IMR-90 (cell line): ENCODE data around the gene AGT. TPM values are rescaled to one million over a fixed set of nuclear protein-coding genes. Genes with fewer than 3 reads are reported as not detected.

Experiments used
- ATAC-seq: fragments of 200-7000 bp; cut with Tn5 transposase; 2 replicates; pipeline ENCODE4 v1.9.1; 2020; ENCODE audit warnings: low read depth, mild to moderate bottlenecking, moderate library complexity
- BruUV-seq: library from RNA; stranded (reverse); fragments of 400-500 nt; replicated peaks from 2 replicates; lab custom pipeline; 2021; lab: Mats Ljungman, UMichigan
- CTCF ChIA-PET: fragments of 300-600 bp; formaldehyde crosslinking; extraction: SDS; loops from one replicate; lab custom pipeline; 2021; ENCODE audit warnings: antibody characterized with exemption; lab: Yijun Ruan, JAX
- POLR2A ChIA-PET: fragments of 300-600 bp; sonication (Branson Sonifier 250); formaldehyde crosslinking; loops from one replicate; lab custom pipeline; 2022; ENCODE audit warnings: antibody characterized with exemption; ENCODE audit not compliant: unreplicated experiment; lab: Charles Lee
- DNase-seq: peaks from one replicate; pipeline ENCODE4 v3.0.0; 2013
- H2AFZ ChIP-seq: replicated peaks from 2 replicates; pipeline ENCODE3; 2013; ENCODE audit warnings: low read length, mild to moderate bottlenecking; ENCODE audit not compliant: poor library complexity
- H2AK5ac ChIP-seq: 2 replicates; pipeline ENCODE4 v1.6.1; 2013; ENCODE audit warnings: low read depth, low read length, inconsistent platforms
- H2AK9ac ChIP-seq: replicated peaks from 2 replicates; pipeline ENCODE3; 2013; ENCODE audit warnings: mild to moderate bottlenecking, low read depth, low read length, moderate library complexity; ENCODE audit not compliant: poor library complexity
- H2BK120ac ChIP-seq: 2 replicates; pipeline ENCODE4 v1.6.1; 2013; ENCODE audit warnings: low read depth, low read length, inconsistent platforms
- H2BK15ac ChIP-seq: 3 replicates; pipeline ENCODE4 v1.6.1; 2013; ENCODE audit warnings: low read depth, low read length, inconsistent platforms
- H2BK20ac ChIP-seq: 2 replicates; pipeline ENCODE4 v1.6.1; 2013; ENCODE audit warnings: low read depth, mild to moderate bottlenecking, inconsistent platforms, low read length, moderate library complexity
- H2BK5ac ChIP-seq: 2 replicates; pipeline ENCODE4 v1.6.1; 2013; ENCODE audit warnings: mild to moderate bottlenecking, low read depth, low read length, inconsistent platforms; ENCODE audit not compliant: poor library complexity, severe bottlenecking
- H3K14ac ChIP-seq: replicated peaks from 2 replicates; pipeline ENCODE4 v1.6.1; 2013; ENCODE audit warnings: low read depth, low read length, inconsistent platforms
- H3K18ac ChIP-seq: 2 replicates; pipeline ENCODE4 v1.6.1; 2013; ENCODE audit warnings: low read depth, low read length, control low read depth
- H3K23ac ChIP-seq: 2 replicates; pipeline ENCODE4 v1.6.1; 2013; ENCODE audit warnings: low read depth, low read length, inconsistent platforms
- H3K27ac ChIP-seq: 2 replicates; pipeline ENCODE4 v1.5.1; 2013; ENCODE audit warnings: mild to moderate bottlenecking, control low read depth, low read length; ENCODE audit not compliant: insufficient read depth
- H3K27me3 ChIP-seq: 2 replicates; pipeline ENCODE4 v1.6.1; 2013; ENCODE audit warnings: low read length; ENCODE audit not compliant: control insufficient read depth, insufficient read depth
- H3K36me3 ChIP-seq: 2 replicates; pipeline ENCODE4 v1.6.1; 2013; ENCODE audit warnings: low read length, mixed read lengths; ENCODE audit not compliant: control insufficient read depth, insufficient read depth
- H3K4ac ChIP-seq: 2 replicates; pipeline ENCODE4 v1.6.1; 2013; ENCODE audit warnings: low read depth, low read length, inconsistent platforms
- H3K4me1 ChIP-seq: 2 replicates; pipeline ENCODE4 v1.6.1; 2013; ENCODE audit warnings: low read length, mixed read lengths; ENCODE audit not compliant: control insufficient read depth, insufficient read depth
- H3K4me2 ChIP-seq: 2 replicates; pipeline ENCODE4 v1.6.1; 2013; ENCODE audit warnings: low read depth, mild to moderate bottlenecking, control low read depth, low read length, moderate library complexity
- H3K4me3 ChIP-seq: 2 replicates; pipeline ENCODE4 v1.5.1; 2013; ENCODE audit warnings: low read depth, mild to moderate bottlenecking, control low read depth, low read length, moderate library complexity; ENCODE audit not compliant: insufficient read depth
- H3K56ac ChIP-seq: 2 replicates; pipeline ENCODE4 v1.6.1; 2013; ENCODE audit warnings: low read length, inconsistent platforms; ENCODE audit not compliant: insufficient read depth; ENCODE audit errors: extremely low read depth
- H3K79me1 ChIP-seq, 2 experiments: 2 replicates each; pipeline ENCODE4 v1.6.1; 2013; ENCODE audit warnings: low read length in 2 of 2, inconsistent platforms in 1 of 2, low read depth in 1 of 2
- H3K9ac ChIP-seq: 2 replicates; pipeline ENCODE4 v1.6.1; 2013; ENCODE audit warnings: low read depth, low read length, control low read depth
- H3K9me1 ChIP-seq: 2 replicates; pipeline ENCODE4 v1.6.1; 2013; ENCODE audit warnings: low read length, inconsistent platforms; ENCODE audit not compliant: insufficient read depth
- H3K9me3 ChIP-seq: 2 replicates; pipeline ENCODE4 v1.6.1; 2013; ENCODE audit warnings: low read length; ENCODE audit not compliant: control insufficient read depth, insufficient read depth
- H4K20me1 ChIP-seq: 2 replicates; pipeline ENCODE4 v1.6.1; 2013; ENCODE audit warnings: low read length, inconsistent platforms; ENCODE audit not compliant: insufficient read depth
- H4K5ac ChIP-seq: 2 replicates; pipeline ENCODE4 v1.6.1; 2013; ENCODE audit warnings: mild to moderate bottlenecking, low read depth, low read length, control low read depth
- H4K8ac ChIP-seq, 2 experiments: 2 replicates each; pipeline ENCODE4 v1.6.1; 2013; ENCODE audit warnings: low read depth in 2 of 2, low read length in 2 of 2, control low read depth in 1 of 2, inconsistent platforms in 1 of 2
- H4K91ac ChIP-seq: 2 replicates; pipeline ENCODE4 v1.6.1; 2013; ENCODE audit warnings: low read depth, low read length, inconsistent platforms; ENCODE audit not compliant: insufficient read depth
- BHLHE40 ChIP-seq: fragments of 150-350 bp; IDR thresholded peaks from 2 replicates; pipeline ENCODE4 v1.6.1; 2016; ENCODE audit warnings: mild to moderate bottlenecking, low read depth, low read length
- FOS ChIP-seq: fragments of 150-350 bp; IDR thresholded peaks from 2 replicates; pipeline ENCODE4 v1.6.1; 2016; ENCODE audit warnings: low read depth, low read length
- RAD21 ChIP-seq: IDR thresholded peaks from 2 replicates; pipeline ENCODE4 v1.6.1; 2012; ENCODE audit warnings: low read length, improper control_type of control experiment
- WGBS, 2 experiments: methylation state at CpG; one replicate each; pipeline versions ENCODE4 v1.1.5 to v1.1.7; 2013; ENCODE audit warnings: missing lambda C conversion rate in 2 of 2; ENCODE audit not compliant: insufficient read length in 1 of 2; ENCODE audit errors: extremely low coverage in 2 of 2; 5-methylcytosine and 5-hydroxymethylcytosine counted together
- dilution Hi-C: fragments of 300-500 bp; cut with HindIII; formaldehyde crosslinking; loops from one replicate; pipeline ENCODE4 v1.14.3; 2018; ENCODE audit warnings: low sequenced_read_pairs; ENCODE audit not compliant: unreplicated experiment
- in situ Hi-C: fragments of 300-500 bp; cut with MboI; formaldehyde crosslinking; loops from 3 replicates; pipeline ENCODE4 v1.14.3; 2019; ENCODE audit warnings: low sequenced_read_pairs, inconsistent platforms, mixed read lengths
- intact Hi-C: fragments of 100-400 bp; cut with micrococcal nuclease; formaldehyde crosslinking; loops from 2 replicates; pipeline ENCODE4 v1.10.0; 2022
- polyA plus RNA-seq, 3 experiments: library from polyadenylated mRNA; depleted of rRNA; stranded (reverse); fragments of >200 nt; gene quantifications; 2 replicates each; pipeline ENCODE4 v1.2.3, GENCODE V29; 2012; ENCODE audit warnings: low replicate concordance in 1 of 3
- total RNA-seq: library from RNA; depleted of rRNA; stranded (reverse); fragments of >200 nt; gene quantifications from 2 replicates; pipeline ENCODE4 v1.2.3, GENCODE V29; 2012

AGT gene
- total and polyA plus RNA-seq, 2 of the 4 experiments (the other 2 are of a cell fraction), result 0.18 to 0.34 TPM

GRCh38 chr1:230750576-230750975 is 36.7 kb upstream of the AGT start:
- H3K14ac ChIP-seq, result no peak overlapping the region
- H4K8ac ChIP-seq, result no peak overlapping the region
- no peak overlapping the region for H3K4me3 ChIP-seq
- H3K9me1 ChIP-seq, result peaks cover 3% of the 10 kb centered on the region; the same call in 1 of the 2 replicates
- H3K36me3 ChIP-seq, result no peaks in the 10 kb centered on the region
- DNase-seq, result no peak
- no peak overlapping the region for H3K56ac ChIP-seq
- intact Hi-C loops, result loop anchor here (5.0 kb wide), 1 partner anchor 38 kb away; the partner anchor contains the start of gene AGT
- H3K79me1 ChIP-seq, result no peaks in the 10 kb centered on the region
- no peak overlapping the region for H2BK5ac ChIP-seq
- in situ Hi-C loops, result no loop called here
- CTCF ChIA-PET, result interaction anchor here (0.6 kb wide), 1 partner anchor 516 kb away, joined by 3 read pairs; no protein-coding TSS in a partner anchor
- no peaks in the 10 kb centered on the region; the same call in 1 of the 2 replicates for H3K27me3 ChIP-seq
- no peak overlapping the region for H2BK120ac ChIP-seq
- POLR2A ChIA-PET, result no interaction called here
- no peak overlapping the region for H3K4ac ChIP-seq
- H3K9ac ChIP-seq, result no peak overlapping the region
- no peak overlapping the region for H3K27ac ChIP-seq
- H4K20me1 ChIP-seq, result no peaks in the 10 kb centered on the region
- no peak overlapping the region for H4K91ac ChIP-seq
- no peak overlapping the region for H2AFZ ChIP-seq
- H3K4me1 ChIP-seq, result peaks cover 5% of the 10 kb centered on the region; the same call in 1 of the 2 replicates
- no peaks in the 10 kb centered on the region for H3K9me3 ChIP-seq
- H2AK5ac ChIP-seq, result no peak overlapping the region
- no peak for TF ChIP-seq RAD21
- no peak for TF ChIP-seq BHLHE40
- TF ChIP-seq FOS, result no peak
- no peak overlapping the region for H3K4me2 ChIP-seq
- WGBS, 2 experiments, result no CpG with 5 or more reads among the region's 5 CpGs
- H2BK20ac ChIP-seq, result no peak overlapping the region
- H2AK9ac ChIP-seq, result no peak overlapping the region
- H4K5ac ChIP-seq, result no peak overlapping the region
- no peak for ATAC-seq
- H2BK15ac ChIP-seq, result no peak overlapping the region
- no peak overlapping the region for H3K18ac ChIP-seq
- BruUV-seq, result no TSS peak
- H3K23ac ChIP-seq, result no peak overlapping the region
- dilution Hi-C loops, result no loop called here
